Endothelial cell (in vitro differentiated cells): Measurements from ENCODE around the gene KREMEN1. TPM values are rescaled to one million over a fixed set of nuclear protein-coding genes. Genes with fewer than 3 reads are reported as not detected.
A peak's percentile ranks its signal among the peaks of the same experiment; 100 is the strongest.

Experiments used
- DNase-seq: peaks from one replicate; pipeline ENCODE4 v3.0.0; 2021; ENCODE audit warnings: low spot score
- H3K27ac Mint-ChIP-seq: one replicate; pipeline ENCODE4 v1.8.0; 2021; ENCODE audit warnings: mixed read lengths, inconsistent platforms; ENCODE audit not compliant: unreplicated experiment
- H3K27me3 Mint-ChIP-seq: one replicate; pipeline ENCODE4 v1.8.0; 2021; ENCODE audit warnings: mild to moderate bottlenecking, moderate library complexity, mixed read lengths, inconsistent platforms; ENCODE audit not compliant: unreplicated experiment
- H3K36me3 Mint-ChIP-seq: one replicate; pipeline ENCODE4 v1.8.0; 2021; ENCODE audit warnings: mild to moderate bottlenecking, low read depth, mixed read lengths, inconsistent platforms; ENCODE audit not compliant: unreplicated experiment
- H3K4me1 Mint-ChIP-seq: one replicate; pipeline ENCODE4 v1.8.0; 2021; ENCODE audit warnings: mild to moderate bottlenecking, mixed read lengths, inconsistent platforms; ENCODE audit not compliant: unreplicated experiment
- H3K4me3 Mint-ChIP-seq: one replicate; pipeline ENCODE4 v1.8.0; 2021; ENCODE audit warnings: mild to moderate bottlenecking, mixed read lengths, inconsistent platforms; ENCODE audit not compliant: unreplicated experiment
- H3K9me3 Mint-ChIP-seq: one replicate; pipeline ENCODE4 v1.8.0; 2021; ENCODE audit warnings: mixed read lengths, inconsistent platforms; ENCODE audit not compliant: unreplicated experiment
- CTCF ChIP-seq: fragments of 200-600 bp; sonication (generic); IDR thresholded peaks from one replicate; pipeline ENCODE4 v1.5.0; 2021; ENCODE audit warnings: antibody characterized with exemption; ENCODE audit not compliant: unreplicated experiment
- total RNA-seq: library from RNA; stranded (reverse); fragmentation: NEBNext Ultra II Directional; extraction: Animal tissue kit (Norgen Biotek cat#: 25700); gene quantifications from one replicate; pipeline ENCODE4 v1.2.1, GENCODE V29; 2021; ENCODE audit not compliant: unreplicated experiment

Gene KREMEN1
- total RNA-seq, 1 donor from 2014 or later, result 3.1 TPM

GRCh38 chr22:29152045-29152953 is 79.5 kb downstream of the KREMEN1 start:
- Mint-ChIP-seq H3K27ac (no peak overlapping the region), H3K9me3 (no peaks in the 10 kb centered on the region), H3K4me1 (peaks cover 25% of the 10 kb centered on the region), H3K27me3 (peaks cover 3% of the 10 kb centered on the region), H3K4me3 (no peak overlapping the region), H3K36me3 (no peaks in the 10 kb centered on the region)
- DNase-seq, result peak; percentile 21
- TF ChIP-seq CTCF, result no peak

- H3K9me3 Mint-ChIP-seq, result no peaks in the 10 kb centered on the region
- H3K4me1 Mint-ChIP-seq, result peaks cover 25% of the 10 kb centered on the region
Observed at GRCh38 chr22:29152954-29153719, 80.3 kb downstream of the KREMEN1 start.

GRCh38 chr22:29154364-29155048 is 81.7 kb downstream of the KREMEN1 start:
- Mint-ChIP-seq H3K4me1 (peaks cover 22% of the 10 kb centered on the region), H3K27ac (no peak overlapping the region)
- peak; percentile 97 for TF ChIP-seq CTCF

More at GRCh38 chr22:29152954-29153719, 80.3 kb downstream of the KREMEN1 start:
- H3K27me3 Mint-ChIP-seq, result peaks cover under 1% of the 10 kb centered on the region
- H3K36me3 Mint-ChIP-seq, result no peaks in the 10 kb centered on the region
- H3K4me3 Mint-ChIP-seq, result no peak overlapping the region
- no peak overlapping the region for H3K27ac Mint-ChIP-seq
- no peak for DNase-seq
- TF ChIP-seq CTCF, result no peak

GRCh38 chr22:29155966-29156365 is 83.1 kb downstream of the KREMEN1 start:
- no peak for DNase-seq
- Mint-ChIP-seq H3K4me3 (no peak overlapping the region), H3K27me3 (no peaks in the 10 kb centered on the region), H3K4me1 (peaks cover 13% of the 10 kb centered on the region), H3K36me3 (no peaks in the 10 kb centered on the region), H3K27ac (no peak overlapping the region), H3K9me3 (no peaks in the 10 kb centered on the region)
- TF ChIP-seq CTCF, result no peak

More at GRCh38 chr22:29154364-29155048, 81.7 kb downstream of the KREMEN1 start:
- Mint-ChIP-seq H3K27me3 (no peaks in the 10 kb centered on the region), H3K4me3 (no peak overlapping the region), H3K36me3 (no peaks in the 10 kb centered on the region), H3K9me3 (no peaks in the 10 kb centered on the region)
- DNase-seq, result peak; percentile 93
